ENCODE results near the gene PCDH18. TPM values are rescaled to one million over a fixed set of nuclear protein-coding genes. Genes with fewer than 3 reads are reported as not detected.
"Not testable (repeated sequence)": the region's sequence is repeated elsewhere in the genome, so short reads cannot be mapped to it uniquely, and the experiment has no call there.

Gene PCDH18
- polyA plus RNA-seq, 1 donor = 35.2 TPM

DNA sequence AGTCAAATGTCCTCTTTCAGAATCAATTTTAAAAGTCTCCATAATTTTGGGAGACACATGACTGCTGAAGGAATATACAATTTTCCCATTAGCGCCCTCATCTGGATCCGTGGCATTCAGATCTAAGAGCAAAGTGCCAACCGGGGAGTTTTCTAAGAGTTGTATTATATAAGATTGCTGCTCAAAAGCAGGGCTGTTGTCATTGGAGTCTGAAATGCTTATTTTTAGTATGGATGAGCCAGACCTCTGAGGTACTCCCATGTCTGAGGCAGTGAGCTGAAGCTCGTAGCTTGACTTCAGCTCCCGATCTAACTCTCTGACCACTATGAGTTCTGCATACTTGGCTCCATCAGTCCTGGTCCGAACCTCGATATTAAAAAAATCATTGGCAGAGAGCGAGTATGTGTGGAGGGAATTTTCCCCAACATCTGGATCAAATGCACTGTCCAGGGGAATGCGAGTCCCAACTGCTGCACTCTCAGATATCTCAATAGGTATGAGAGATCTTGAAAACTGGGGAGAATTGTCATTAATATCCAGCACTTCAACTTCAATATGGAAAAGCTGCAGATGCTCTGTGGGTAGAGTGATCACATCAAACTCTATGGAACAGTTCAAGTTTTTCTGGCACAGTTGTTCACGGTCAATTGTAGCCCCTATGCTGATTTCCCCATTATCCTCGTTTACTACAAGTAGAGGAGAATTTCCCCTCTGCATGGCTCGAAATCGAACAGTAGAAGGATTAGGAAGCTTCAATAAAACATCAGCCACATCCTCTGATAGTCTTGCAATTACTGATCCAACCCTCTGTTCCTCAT lies 917 bp downstream of the PCDH18 start:
- no peak for DNase-seq (ENCODE audit: low read depth)

DNA sequence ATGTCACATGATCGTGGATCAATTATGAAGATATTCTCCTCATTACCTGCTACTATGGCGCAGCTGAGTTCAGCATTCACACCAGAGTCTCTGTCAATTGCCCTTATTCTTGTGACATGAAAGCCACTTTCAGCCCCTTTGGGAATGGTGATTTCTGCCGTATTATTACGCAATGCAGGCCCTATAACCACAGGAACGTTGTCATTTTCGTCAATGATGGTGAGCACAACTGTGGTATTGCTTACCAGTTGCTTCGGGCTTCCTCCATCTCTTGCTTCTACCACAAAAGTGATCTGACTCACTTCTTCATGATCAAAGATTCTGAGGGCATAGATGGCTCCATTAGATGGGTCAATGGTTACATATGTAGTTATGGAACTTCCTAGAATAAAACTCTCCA lies 2.1 kb downstream of the PCDH18 start:
- DNase-seq (ENCODE audit: low read depth) = no peak

DNA sequence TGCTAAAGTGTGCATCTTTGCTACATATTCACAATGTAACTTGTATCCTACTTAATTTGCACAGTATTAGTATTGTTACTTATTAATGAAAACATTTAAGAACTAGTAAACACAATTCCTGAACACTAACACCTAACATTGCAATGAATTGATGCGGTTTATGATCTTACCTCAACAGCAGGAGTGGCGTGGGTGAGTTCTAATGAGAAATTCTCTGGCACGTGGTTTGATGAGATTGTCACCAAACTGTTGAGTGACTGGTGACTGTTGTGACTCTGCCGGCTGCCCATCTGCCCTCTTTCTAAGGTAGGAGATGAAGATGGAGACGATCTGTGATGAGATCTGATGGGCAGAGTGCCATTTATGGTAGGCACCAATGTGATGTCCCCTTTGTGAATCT lies 2.9 kb downstream of the PCDH18 start:
- no peak for DNase-seq (ENCODE audit: low read depth)

DNA sequence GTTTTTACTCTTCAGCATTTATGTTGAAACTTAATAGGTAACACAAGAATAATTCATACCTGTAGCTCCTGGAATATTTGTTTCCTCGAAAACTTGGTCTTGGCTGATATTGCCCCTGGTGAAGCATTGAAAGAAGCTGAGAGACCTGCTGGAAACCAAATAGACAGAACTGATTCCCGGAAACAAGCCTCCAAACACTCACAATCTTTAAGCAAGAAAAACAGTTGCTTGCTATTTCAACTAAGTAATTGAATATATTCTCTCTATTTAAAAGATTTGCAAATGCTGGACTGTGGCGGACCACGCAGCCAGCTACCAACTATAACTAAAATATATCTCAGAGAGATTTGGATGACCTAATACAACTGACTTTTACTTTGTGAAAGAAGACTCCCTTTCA lies 3.6 kb downstream of the PCDH18 start:
- DNase-seq (ENCODE audit: low read depth) = no peak

DNA sequence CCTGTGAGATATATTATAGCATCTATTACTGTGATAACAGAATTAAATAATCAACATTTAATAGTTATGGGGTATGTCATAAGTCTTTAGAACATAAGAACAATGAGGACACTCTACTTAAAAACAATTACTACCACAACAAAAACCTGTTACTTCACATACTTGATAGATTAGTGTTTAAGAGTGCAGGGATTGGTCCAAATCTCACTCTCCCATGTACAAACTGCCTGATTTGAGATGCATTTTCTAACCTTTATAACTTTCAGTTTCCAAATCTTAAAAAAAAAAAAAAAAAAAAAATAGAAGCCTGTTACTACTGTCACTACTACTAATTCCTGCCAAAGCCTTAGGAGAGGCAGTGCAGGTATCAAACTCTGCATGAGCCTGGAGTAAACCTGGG lies 5.6 kb downstream of the PCDH18 start:
- no peak for DNase-seq (ENCODE audit: low read depth)

DNA sequence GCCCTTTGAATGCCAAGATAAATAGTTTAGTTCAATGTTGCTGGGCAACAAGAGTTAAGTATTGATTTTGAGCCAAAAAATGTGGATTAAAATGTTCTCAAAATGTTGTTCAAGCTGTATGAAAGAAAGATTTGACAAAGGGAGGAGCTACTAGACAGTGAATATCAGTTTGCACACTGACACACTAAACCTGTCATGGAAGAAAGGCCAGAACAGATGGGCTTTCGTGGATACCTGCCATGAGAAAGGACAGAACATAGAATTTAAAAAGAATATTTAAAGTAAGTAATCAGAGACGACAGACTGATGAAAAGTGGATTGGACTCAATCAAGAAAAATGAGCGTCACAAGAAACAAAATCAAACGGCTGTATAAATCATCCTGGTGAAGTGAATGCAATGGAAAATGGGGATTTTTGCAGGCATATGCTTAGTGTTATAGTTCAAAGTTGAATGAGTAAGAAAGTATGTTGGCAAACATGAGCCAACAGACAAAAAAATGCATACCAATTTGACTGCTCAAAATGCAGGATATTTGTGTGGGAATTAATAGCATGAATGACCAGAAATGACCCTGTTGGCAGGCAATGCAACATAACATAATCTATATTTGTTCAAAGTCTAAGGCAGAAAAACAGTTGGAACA lies 7.4 kb downstream of the PCDH18 start:
- no peak for DNase-seq (ENCODE audit: low read depth)

DNA sequence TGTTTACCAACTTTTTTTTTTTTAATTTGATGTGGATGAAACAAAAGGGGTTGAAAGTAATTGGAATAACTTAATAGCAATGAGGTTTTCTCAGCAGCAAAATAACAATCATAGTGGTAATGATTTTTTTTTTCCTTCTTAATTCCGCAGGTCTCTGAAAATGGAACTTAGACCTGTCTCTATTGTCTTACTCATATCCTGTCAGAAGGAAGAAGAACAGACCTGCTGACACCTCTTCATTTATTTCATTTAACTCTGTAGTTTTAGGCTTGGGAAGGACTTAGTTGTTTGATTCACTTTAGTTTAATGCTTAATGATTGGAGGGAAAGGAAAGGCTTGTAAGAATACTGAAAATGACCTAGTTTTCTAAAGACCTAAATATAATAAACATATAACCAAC lies 9.0 kb downstream of the PCDH18 start:
- DNase-seq (ENCODE audit: low read depth) = no peak

DNA sequence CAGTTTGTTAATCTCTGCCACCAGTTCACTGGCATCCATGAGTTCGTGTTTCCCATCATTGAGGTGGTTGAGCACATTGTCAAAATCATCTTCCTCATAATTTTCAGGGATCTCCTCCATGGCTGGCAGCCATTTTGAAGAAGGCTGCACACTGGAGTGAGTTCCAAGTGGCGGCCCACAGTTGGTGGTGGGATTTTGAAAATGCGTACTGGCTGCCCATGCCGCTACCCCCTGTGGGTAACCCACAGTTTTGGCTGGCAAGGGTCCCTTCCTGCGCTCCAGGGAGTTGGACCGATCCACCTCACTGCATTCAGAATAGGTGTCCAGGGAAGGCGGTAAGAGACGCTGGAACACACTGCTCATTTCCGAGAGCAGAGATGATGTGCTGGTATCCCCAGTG lies 11.2 kb downstream of the PCDH18 start:
- no peak for DNase-seq (ENCODE audit: low read depth)

DNA sequence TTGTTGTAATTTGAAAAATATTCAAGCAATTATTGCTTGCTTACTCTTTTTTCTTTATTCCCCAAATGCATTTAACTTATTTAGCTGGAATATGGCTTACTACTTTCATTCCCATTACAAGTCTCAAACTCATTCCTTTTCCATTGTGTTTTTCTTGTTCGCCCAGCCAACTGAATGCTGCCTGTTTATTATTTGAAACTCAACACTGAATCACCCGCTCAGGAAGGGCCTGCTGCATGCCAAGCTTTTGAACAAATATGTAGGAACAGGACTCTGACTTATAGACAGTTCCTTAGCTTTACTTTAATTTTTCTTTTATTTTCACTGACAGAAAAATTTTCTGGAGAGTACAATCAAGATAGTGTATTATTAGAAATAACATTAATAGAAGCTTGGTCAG lies 12.9 kb downstream of the PCDH18 start:
- DNase-seq (ENCODE audit: low read depth) = no peak

DNA sequence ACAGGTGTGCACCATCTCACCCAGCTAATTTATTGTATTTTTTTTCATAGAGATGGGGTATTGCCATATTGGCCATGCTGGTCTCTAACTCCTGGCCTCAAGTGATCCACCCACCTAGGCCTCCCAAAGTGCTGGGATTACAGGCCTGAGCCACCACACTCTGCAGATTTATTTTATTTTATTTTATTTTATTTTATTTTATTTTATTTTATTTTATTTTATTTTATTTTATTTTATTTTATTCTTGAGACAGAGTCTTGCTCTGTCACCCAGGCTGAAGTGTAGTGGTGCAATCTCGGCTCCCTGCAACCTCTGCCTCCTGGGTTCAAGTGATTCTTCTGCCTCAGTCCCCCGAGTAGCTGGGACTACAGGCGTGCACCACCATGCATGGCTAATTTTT lies 15.0 kb downstream of the PCDH18 start:
- not testable (repeated sequence) for DNase-seq (ENCODE audit: low read depth)

DNA sequence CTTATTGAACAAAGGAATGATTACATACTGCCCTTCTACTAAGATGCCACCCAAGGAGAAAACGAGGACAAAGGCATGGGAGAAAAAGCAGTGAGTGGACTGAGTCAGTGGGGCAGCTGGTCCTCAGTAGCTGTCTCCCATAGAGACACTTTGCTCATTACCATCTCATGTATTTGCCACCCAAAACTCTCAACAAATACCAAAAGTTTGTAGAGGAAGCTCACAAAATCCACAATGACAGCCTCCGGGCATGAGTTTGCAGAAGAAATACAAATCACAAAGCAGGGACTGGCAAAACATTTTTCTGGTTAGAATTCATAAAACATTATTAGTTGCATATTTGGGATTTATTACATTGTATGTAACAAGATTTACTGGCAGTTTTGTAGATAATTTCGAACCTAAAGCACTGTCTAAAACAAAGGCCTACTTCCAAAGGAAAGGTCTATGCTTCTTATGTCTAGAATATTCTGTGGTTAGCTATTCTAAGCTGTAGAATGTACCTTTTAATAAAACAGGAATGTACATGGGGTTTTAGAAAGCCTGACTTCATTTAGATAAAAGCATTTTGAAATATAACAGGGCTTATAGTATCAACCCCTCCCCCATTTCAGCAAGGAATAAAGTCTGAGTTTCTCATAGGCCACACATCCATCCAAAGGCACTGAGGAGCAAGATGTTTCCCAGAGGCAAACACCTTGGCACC lies 17.7 kb downstream of the PCDH18 start:
- DNase-seq (ENCODE audit: low read depth) = no peak

DNA sequence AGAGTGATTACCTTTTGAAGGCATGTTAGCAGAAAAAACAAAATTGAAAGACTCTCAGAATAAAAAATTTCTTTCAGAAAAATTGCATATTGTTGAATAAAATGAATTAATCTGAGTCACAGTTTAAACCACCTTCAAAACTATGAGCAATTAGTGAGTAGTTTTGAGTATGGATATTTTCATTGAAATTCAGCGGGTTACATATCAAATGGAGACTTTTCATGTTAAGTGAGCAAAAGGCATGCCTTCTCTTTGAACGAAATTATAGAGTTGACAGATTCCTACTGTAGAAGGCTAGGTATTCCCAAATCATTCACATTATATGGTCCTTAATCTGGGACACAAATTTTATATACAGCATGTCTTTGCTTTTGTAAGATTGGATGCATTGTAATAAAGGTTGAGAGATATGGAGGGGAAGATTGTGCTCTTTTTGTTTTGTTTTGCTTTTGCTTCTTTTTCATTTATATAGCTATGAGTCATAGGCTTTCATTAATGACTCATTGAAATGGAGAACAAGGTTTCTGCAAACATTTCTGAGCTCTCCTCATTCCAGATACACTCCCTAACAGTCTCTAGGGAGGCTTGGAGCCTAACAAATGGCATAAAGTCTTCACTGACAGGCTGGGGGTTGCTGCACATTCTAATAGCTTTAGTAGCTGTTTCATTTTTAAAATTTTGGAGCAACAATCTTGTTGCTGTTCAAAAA lies 21.6 kb downstream of the PCDH18 start:
- no peak for DNase-seq (ENCODE audit: low read depth)

DNA sequence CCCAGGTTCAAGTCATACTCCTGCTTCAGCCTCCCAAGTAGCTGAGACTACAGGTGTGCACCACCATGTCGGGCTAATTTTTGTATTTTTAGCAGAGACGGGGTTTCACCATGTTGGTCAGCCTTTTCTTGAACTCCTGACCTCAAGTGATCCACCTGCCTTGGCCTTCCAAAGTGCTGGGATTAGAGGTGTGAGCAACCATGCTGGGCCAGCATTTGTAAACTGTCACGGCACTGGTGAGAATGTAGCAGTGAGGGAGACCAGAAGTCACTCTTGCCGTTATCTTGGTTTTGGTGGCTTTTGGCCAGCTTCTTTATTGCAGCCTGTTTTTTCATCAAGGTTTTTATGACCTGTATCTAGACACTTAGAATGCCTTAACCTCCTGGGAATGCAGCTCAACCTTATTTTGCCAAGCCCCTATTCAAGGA lies 22.4 kb downstream of the PCDH18 start:
- no peak for DNase-seq (ENCODE audit: low read depth)

DNA sequence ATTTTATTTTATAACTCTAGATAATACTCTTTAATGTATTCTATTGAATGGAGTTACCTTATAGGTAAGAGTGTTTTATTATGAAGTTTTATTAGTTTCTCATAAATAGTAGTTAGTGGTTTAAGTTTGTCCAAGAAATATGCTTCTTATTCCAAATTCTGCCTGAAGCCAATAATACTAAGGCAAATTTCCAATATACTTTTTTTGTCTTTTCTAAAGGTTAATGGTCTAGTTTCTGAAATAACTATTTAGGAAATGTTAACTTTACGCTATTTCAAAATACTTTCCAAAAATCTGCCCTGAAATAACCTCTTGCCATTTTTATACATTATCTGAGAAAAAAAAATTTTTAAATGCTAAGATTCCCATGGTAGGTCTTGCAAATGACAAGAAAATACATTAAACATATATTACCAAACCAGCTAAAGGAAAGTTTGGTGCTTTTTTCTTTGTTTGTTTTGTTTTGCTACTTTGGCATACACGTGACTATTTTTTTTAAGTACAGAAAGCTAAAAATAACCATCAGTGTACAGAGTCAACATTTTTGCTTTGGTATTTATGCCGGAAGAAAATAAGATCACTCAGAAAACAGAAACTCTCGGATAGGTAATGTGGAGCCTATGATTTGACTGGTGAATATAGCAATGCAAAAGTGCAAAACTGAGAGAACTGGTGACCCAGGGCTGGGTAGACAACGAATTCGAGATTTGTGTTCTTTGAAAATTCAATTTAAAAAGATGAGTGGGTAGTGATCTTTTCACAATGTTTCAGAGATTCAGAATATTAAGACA lies 29.8 kb downstream of the PCDH18 start:
- DNase-seq (ENCODE audit: low read depth) = no peak

DNA sequence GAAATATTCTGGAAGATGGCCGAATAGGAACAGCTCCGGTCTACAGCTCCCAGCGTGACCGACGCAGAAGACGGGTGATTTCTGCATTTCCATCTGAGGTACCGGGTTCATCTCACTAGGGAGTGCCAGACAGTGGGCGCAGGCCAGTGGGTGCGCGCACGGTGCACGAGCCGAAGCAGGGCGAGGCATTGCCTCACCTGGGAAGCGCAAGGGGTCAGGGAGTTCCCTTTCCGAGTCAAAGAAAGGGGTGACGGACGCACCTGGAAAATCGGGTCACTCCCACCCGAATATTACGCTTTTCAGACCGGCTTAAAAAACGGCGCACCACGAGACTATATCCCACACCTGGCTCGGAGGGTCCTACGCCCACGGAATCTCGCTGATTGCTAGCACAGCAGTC lies 36.0 kb downstream of the PCDH18 start:
- DNase-seq (ENCODE audit: low read depth) = not testable (repeated sequence)

DNA sequence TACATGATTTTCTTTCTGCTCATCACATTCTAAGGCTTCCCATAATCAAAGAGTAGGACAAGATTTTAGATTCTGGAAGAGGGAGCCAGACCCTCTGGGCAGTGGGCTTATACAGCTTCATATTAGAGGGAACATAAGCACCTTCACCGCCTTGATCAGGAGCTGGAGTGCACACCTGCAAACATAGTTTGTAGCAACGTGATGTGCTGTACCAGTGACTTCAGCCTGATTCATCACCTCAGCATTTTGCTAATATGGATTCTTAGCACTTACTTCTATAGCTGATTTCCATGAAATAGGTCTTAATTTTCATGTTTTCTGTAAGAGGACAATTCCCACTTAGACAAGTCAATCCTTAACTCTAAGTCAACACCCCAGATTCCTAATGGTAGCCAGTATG lies 36.7 kb downstream of the PCDH18 start:
- no peak for DNase-seq (ENCODE audit: low read depth)

DNA sequence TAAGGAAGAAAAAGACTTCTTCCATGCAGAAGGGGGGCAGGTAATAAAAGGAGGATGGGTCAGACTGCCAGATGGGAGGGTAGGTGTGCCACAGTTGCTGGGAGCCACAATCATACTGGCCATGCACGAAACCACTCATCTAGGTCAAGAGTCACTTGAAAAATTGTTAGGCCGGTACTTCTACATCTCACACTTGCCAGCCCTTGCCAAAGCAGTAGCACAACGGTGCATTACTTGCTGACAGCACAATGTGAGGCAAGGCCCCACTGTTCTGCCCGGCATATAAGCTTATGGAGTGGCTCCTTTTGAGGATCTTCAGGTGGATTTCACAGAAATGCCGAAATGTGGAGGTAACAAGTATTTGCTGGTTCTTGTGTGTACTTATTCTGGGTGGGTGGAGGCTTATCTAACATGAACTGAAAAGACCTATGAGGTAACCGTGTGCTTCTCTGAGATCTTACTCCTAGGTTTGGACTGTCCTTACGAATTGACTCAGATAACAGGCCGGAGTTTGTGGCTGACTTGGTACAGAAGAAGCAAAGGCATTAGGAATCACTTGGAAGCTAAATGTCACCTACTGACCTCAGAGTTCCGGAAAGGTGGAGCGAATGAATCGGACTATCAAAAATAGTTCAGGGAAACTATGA lies 48.9 kb downstream of the PCDH18 start:
- DNase-seq (ENCODE audit: low read depth) = not testable (repeated sequence)

DNA sequence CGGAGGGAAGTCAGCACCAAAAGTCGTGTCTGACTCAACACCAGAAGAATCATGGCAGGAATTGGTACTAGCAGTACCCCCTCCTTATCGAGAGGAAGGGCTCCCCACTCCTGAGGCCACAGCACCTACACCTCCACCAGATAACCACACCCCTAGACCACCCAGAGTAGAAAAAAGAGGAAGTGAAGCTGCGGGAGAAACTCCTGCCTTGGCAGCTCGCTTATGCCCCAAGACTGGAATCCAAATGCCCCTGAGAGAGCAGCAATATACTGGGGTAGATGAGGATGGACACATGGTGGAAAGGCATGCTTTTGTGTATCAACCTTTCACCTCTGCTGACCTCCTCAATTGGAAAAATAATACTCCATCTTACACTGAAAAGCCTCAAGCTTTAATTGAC lies 52.6 kb downstream of the PCDH18 start:
- not testable (repeated sequence) for DNase-seq (ENCODE audit: low read depth)

DNA sequence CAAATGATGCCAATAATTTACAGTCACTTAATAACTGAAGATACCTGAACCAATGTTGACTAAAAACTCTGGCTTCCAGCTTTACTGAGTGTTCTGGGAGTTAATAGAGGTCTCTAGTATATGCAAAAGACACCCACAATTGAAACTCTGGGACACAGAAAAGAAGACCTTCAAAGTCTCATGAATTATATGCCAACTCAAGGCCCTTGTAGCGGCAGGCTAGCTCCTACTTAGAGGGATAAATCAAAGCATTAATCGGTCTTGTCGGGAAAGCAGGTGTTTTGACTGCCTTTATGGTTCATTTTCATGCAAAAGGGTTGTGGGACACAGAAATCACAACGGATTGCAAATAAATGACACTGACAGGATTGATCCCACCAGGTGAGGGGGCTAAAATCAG lies 55.9 kb downstream of the PCDH18 start:
- DNase-seq (ENCODE audit: low read depth) = no peak

DNA sequence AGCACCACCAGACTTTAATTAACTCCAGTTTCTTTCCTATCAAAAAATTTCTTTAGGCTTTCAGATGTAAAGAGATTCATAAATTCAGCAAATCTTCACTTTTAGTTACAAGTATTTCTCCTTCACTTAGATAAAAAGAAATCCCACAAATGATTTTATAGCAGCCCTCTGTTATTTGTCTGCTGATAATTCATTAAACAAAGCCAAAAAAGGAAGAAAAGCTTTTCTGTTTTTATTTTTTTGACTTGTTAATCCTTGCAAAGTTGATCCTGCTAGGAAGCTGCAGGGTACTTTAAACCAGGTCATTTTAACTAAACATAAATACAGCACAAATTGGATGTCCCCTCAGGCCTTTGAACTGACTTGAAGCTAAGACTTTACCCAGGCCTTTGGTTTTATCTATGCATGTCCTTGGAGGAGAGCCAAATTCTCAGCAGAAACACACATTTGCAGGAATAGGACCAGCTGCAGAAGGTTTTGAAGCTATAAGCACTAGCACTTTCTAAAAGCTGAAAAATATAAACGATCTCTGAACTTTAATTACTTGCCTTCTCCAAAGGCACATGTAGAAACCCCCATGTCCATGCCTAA lies 57.5 kb downstream of the PCDH18 start:
- peak; percentile 35 for DNase-seq (ENCODE audit: low read depth)
